ENCODE measurements around the gene PPM1H. TPM values are rescaled to one million over a fixed set of nuclear protein-coding genes. Genes with fewer than 3 reads are reported as not detected.

The PPM1H gene
- total and polyA plus RNA-seq, 2 donors, result 1.4 to 6.5 TPM

- no peak overlapping the region for H3K4me3 ChIP-seq (ENCODE audit: low read depth, low read length)
- no peaks in the 10 kb centered on the region for H3K4me1 ChIP-seq (ENCODE audit: insufficient read depth)
- H3K36me3 ChIP-seq (ENCODE audit: insufficient read depth), result no peaks in the 10 kb centered on the region
- WGBS, result 93% methylated on average over 2 of the region's 2 CpGs
- no peak for DNase-seq (ENCODE audit: extremely low spot score)
- no peak overlapping the region for H3K27ac ChIP-seq (ENCODE audit: low read depth)
Observed at GRCh38 chr12:62718762-62719426, 216.1 kb downstream of the PPM1H start.

GRCh38 chr12:62717643-62718042 lies 217.3 kb downstream of the PPM1H start:
- DNase-seq (ENCODE audit: extremely low spot score), result no peak
- Histone ChIP-seq H3K36me3 (ENCODE audit: insufficient read depth) (no peaks in the 10 kb centered on the region), H3K4me3 (ENCODE audit: low read depth, low read length) (no peak overlapping the region), H3K27ac (ENCODE audit: low read depth) (no peak overlapping the region), H3K4me1 (ENCODE audit: insufficient read depth) (no peaks in the 10 kb centered on the region)
- 92% methylated on average over 1 of the region's 1 CpG for WGBS

GRCh38 chr12:62716866-62717525 lies 218.0 kb downstream of the PPM1H start:
- no peak overlapping the region for H3K27ac ChIP-seq (ENCODE audit: low read depth)
- H3K4me1 ChIP-seq (ENCODE audit: insufficient read depth), result no peaks in the 10 kb centered on the region
- no peaks in the 10 kb centered on the region for H3K36me3 ChIP-seq (ENCODE audit: insufficient read depth)
- no peak for DNase-seq (ENCODE audit: extremely low spot score)
- 77% methylated on average over 5 of the region's 5 CpGs for WGBS
- H3K4me3 ChIP-seq (ENCODE audit: low read depth, low read length), result no peak overlapping the region

- WGBS, result 99% methylated on average over 3 of the region's 3 CpGs
- no peak overlapping the region for H3K4me3 ChIP-seq (ENCODE audit: low read depth, low read length)
- no peaks in the 10 kb centered on the region for H3K4me1 ChIP-seq (ENCODE audit: insufficient read depth)
- H3K36me3 ChIP-seq (ENCODE audit: insufficient read depth), result no peaks in the 10 kb centered on the region
- no peak overlapping the region for H3K27ac ChIP-seq (ENCODE audit: low read depth)
- DNase-seq (ENCODE audit: extremely low spot score), result no peak
Observed at GRCh38 chr12:62716037-62716436, 218.9 kb downstream of the PPM1H start.

- peak; percentile 52 for DNase-seq (ENCODE audit: extremely low spot score)
- no peak overlapping the region for H3K27ac ChIP-seq (ENCODE audit: low read depth)
- H3K4me3 ChIP-seq (ENCODE audit: low read depth, low read length), result no peak overlapping the region
- no peaks in the 10 kb centered on the region for H3K36me3 ChIP-seq (ENCODE audit: insufficient read depth)
- WGBS, result 75% methylated on average over 14 of the region's 14 CpGs
- H3K4me1 ChIP-seq (ENCODE audit: insufficient read depth), result no peaks in the 10 kb centered on the region
Observed at GRCh38 chr12:62714774-62715721, 219.9 kb downstream of the PPM1H start.

- WGBS, result 72% methylated on average over 8 of the region's 8 CpGs
- no peak overlapping the region for H3K27ac ChIP-seq (ENCODE audit: low read depth)
Observed at GRCh38 chr12:62714181-62714773, 220.7 kb downstream of the PPM1H start.

GRCh38 chr12:62713723-62714122 lies 221.2 kb downstream of the PPM1H start:
- no peak overlapping the region for H3K27ac ChIP-seq (ENCODE audit: low read depth)
- no peak overlapping the region for H3K4me3 ChIP-seq (ENCODE audit: low read depth, low read length)
- no peaks in the 10 kb centered on the region for H3K36me3 ChIP-seq (ENCODE audit: insufficient read depth)
- WGBS, result 98% methylated on average over 4 of the region's 4 CpGs
- no peaks in the 10 kb centered on the region for H3K4me1 ChIP-seq (ENCODE audit: insufficient read depth)
- no peak for DNase-seq (ENCODE audit: extremely low spot score)

More at GRCh38 chr12:62714181-62714773, 220.7 kb downstream of the PPM1H start:
- no peak for DNase-seq (ENCODE audit: extremely low spot score)
- H3K4me1 ChIP-seq (ENCODE audit: insufficient read depth), result no peaks in the 10 kb centered on the region
- H3K36me3 ChIP-seq (ENCODE audit: insufficient read depth), result no peaks in the 10 kb centered on the region
- H3K4me3 ChIP-seq (ENCODE audit: low read depth, low read length), result no peak overlapping the region

- H3K27ac ChIP-seq (ENCODE audit: low read depth), result no peak overlapping the region
- no peaks in the 10 kb centered on the region for H3K4me1 ChIP-seq (ENCODE audit: insufficient read depth)
- no peak for DNase-seq (ENCODE audit: extremely low spot score)
- 75% methylated on average over 8 of the region's 8 CpGs for WGBS
- no peaks in the 10 kb centered on the region for H3K36me3 ChIP-seq (ENCODE audit: insufficient read depth)
- no peak overlapping the region for H3K4me3 ChIP-seq (ENCODE audit: low read depth, low read length)
Observed at GRCh38 chr12:62712681-62713573, 222.0 kb downstream of the PPM1H start.

- WGBS, result 68% methylated on average over 10 of the region's 10 CpGs
- DNase-seq (ENCODE audit: extremely low spot score), result no peak
- no peak overlapping the region for H3K27ac ChIP-seq (ENCODE audit: low read depth)
- H3K36me3 ChIP-seq (ENCODE audit: insufficient read depth), result no peaks in the 10 kb centered on the region
- no peaks in the 10 kb centered on the region for H3K4me1 ChIP-seq (ENCODE audit: insufficient read depth)
- no peak overlapping the region for H3K4me3 ChIP-seq (ENCODE audit: low read depth, low read length)
Observed at GRCh38 chr12:62711631-62712241, 223.2 kb downstream of the PPM1H start.

GRCh38 chr12:62709311-62709710 lies 225.6 kb downstream of the PPM1H start:
- Histone ChIP-seq H3K4me3 (ENCODE audit: low read depth, low read length) (no peak overlapping the region), H3K4me1 (ENCODE audit: insufficient read depth) (no peaks in the 10 kb centered on the region)
- 29% methylated on average over 2 of the region's 2 CpGs for WGBS

GRCh38 chr12:62707939-62708338 lies 227.0 kb downstream of the PPM1H start:
- DNase-seq (ENCODE audit: extremely low spot score), result no peak
- WGBS, result 96% methylated on average over 2 of the region's 2 CpGs
- no peak overlapping the region for H3K27ac ChIP-seq (ENCODE audit: low read depth)
- H3K36me3 ChIP-seq (ENCODE audit: insufficient read depth), result no peaks in the 10 kb centered on the region
- no peak overlapping the region for H3K4me3 ChIP-seq (ENCODE audit: low read depth, low read length)
- no peaks in the 10 kb centered on the region for H3K4me1 ChIP-seq (ENCODE audit: insufficient read depth)

More at GRCh38 chr12:62709311-62709710, 225.6 kb downstream of the PPM1H start:
- no peak for DNase-seq (ENCODE audit: extremely low spot score)
- Histone ChIP-seq H3K36me3 (ENCODE audit: insufficient read depth) (no peaks in the 10 kb centered on the region), H3K27ac (ENCODE audit: low read depth) (no peak overlapping the region)

GRCh38 chr12:62705846-62706245 lies 229.1 kb downstream of the PPM1H start:
- Histone ChIP-seq H3K36me3 (ENCODE audit: insufficient read depth) (no peaks in the 10 kb centered on the region), H3K27ac (ENCODE audit: low read depth) (no peak overlapping the region), H3K4me3 (ENCODE audit: low read depth, low read length) (no peak overlapping the region), H3K4me1 (ENCODE audit: insufficient read depth) (no peaks in the 10 kb centered on the region)
- WGBS, result 86% methylated on average over 4 of the region's 4 CpGs
- no peak for DNase-seq (ENCODE audit: extremely low spot score)

Data from urinary bladder (tissue), 4 donors.